ENCODE results near the gene KIF1A. TPM values are rescaled to one million over a fixed set of nuclear protein-coding genes. Genes with fewer than 3 reads are reported as not detected.
"Not testable (repeated sequence)": the region's sequence is repeated elsewhere in the genome, so short reads cannot be mapped to it uniquely, and the experiment has no call there.

The KIF1A gene
- polyA plus RNA-seq, 3 donors from 2014 or later: not detected

DNA sequence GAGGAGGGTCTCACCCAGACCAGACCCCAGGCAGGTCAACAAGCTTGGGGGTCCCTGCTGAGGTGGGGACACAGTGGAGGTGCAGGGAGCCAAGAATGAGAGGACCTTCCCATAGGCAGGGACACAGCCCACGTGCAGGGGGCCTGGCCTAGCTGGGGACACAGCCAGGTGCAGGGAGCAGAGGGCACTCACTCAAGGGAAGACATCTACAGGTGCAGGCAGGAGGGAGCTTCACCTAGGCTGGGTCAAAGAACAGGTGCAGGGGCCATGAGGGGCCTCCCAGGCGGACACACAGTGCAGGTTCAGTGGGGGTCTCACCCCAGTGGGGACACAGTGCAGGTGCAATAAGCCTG is 129.0 kb downstream of the KIF1A start:
- peaks cover 9 to 11% of the 10 kb centered on the region in 2 donors for H3K4me1 Mint-ChIP-seq
- H3K9me3 Mint-ChIP-seq; DNase-seq; H3K27ac Mint-ChIP-seq; H3K4me3 Mint-ChIP-seq; H3K36me3 Mint-ChIP-seq; H3K27me3 Mint-ChIP-seq (ENCODE audit: low read depth in 3 of 3): not testable (repeated sequence)

- H3K4me3 Mint-ChIP-seq; H3K27me3 Mint-ChIP-seq (ENCODE audit: low read depth in 3 of 3): not testable (repeated sequence)
Measured at GRCh38 chr2:240690421-240691074, 129.5 kb downstream of the KIF1A start.

GRCh38 chr2:240689975-240690374 is 130.0 kb downstream of the KIF1A start:
- Mint-ChIP-seq H3K36me3 (no peaks in the 10 kb centered on the region), H3K9me3 (no peaks in the 10 kb centered on the region), H3K4me3 (no peak overlapping the region), H3K27me3 (ENCODE audit: low read depth in 3 of 3) (peaks cover 0 to 2% (median 0%) of the 10 kb centered on the region in 3 donors), H3K4me1 (peaks cover 10 to 15% of the 10 kb centered on the region in 2 donors), H3K27ac (no peak overlapping the region)
- no peak for DNase-seq

More at GRCh38 chr2:240690421-240691074, 129.5 kb downstream of the KIF1A start:
- H3K4me1 Mint-ChIP-seq: peaks cover 10 to 15% of the 10 kb centered on the region in 2 donors
- H3K36me3 Mint-ChIP-seq, H3K9me3 Mint-ChIP-seq, H3K27ac Mint-ChIP-seq, DNase-seq: not testable (repeated sequence)

GRCh38 chr2:240688553-240688919 is 131.5 kb downstream of the KIF1A start:
- H3K9me3 Mint-ChIP-seq: no peaks in the 10 kb centered on the region
- no peak overlapping the region for H3K27ac Mint-ChIP-seq
- no peaks in the 10 kb centered on the region for H3K36me3 Mint-ChIP-seq
- no peak for DNase-seq
- peaks cover 15 to 18% of the 10 kb centered on the region in 2 donors for H3K4me1 Mint-ChIP-seq
- peaks cover 0 to 2% (median 0%) of the 10 kb centered on the region in 3 donors for H3K27me3 Mint-ChIP-seq (ENCODE audit: low read depth in 3 of 3)
- no peak overlapping the region for H3K4me3 Mint-ChIP-seq

DNA sequence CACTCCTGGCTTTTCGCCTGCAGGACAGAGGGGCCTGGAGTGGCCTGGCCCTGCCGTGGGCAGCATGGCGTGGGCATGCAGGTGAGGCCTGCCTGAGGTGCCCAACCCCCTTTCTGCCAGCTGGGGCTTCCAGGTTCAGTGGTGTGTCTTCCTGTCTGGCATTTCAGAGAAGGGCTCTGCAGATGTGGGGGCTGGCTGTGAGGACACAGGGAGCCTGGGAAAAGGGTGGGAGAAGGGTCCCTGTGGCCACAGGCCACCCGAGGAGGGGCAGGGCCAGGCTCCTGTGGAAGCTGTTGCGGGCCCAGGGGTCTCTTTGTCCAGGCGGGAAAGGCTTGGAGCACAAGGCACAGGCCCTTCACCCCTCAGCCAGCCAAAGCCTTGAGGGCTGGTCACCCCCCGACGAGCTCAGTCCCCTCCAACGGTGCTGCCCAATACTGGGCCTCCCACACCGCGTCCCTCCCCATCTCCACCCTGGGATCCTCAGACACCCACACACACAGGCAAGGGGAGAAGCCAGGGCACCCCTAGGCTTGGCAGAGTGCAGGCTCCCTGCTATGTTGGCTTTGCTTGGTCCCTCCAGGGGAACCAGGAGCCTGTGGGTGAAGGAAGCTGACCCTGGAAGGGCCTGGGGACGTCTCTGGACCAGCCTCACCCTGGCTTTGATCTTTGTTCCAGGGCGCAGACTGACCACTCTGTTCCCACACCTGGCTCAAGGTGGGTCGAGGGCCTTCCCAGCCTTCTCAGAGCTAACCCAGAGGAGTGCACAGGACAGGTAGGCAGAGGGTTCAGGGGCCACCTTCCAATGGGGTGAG is 132.1 kb downstream of the KIF1A start:
- no peaks in the 10 kb centered on the region for H3K36me3 Mint-ChIP-seq
- H3K27ac Mint-ChIP-seq: no peak overlapping the region
- peaks cover 15 to 21% of the 10 kb centered on the region in 2 donors for H3K4me1 Mint-ChIP-seq
- no peak for DNase-seq
- no peak overlapping the region for H3K4me3 Mint-ChIP-seq
- H3K27me3 Mint-ChIP-seq (ENCODE audit: low read depth in 3 of 3): peaks cover 0 to 2% (median 0%) of the 10 kb centered on the region in 3 donors
- no peaks in the 10 kb centered on the region for H3K9me3 Mint-ChIP-seq

- H3K27ac Mint-ChIP-seq: peak overlapping the region in 2 of 6 donors; percentile 54 to 68
- DNase-seq: no peak
- peak overlapping the region in 3 of 5 donors; percentile 41 to 69 (median 51) for H3K4me3 Mint-ChIP-seq
- H3K4me1 Mint-ChIP-seq: peaks cover 15 to 21% of the 10 kb centered on the region in 2 donors
- H3K27me3 Mint-ChIP-seq (ENCODE audit: low read depth in 3 of 3): peaks cover 0 to 2% (median 0%) of the 10 kb centered on the region in 3 donors
- H3K9me3 Mint-ChIP-seq: no peaks in the 10 kb centered on the region
- H3K36me3 Mint-ChIP-seq: no peaks in the 10 kb centered on the region
Measured at GRCh38 chr2:240687045-240687740, 132.8 kb downstream of the KIF1A start.

DNA sequence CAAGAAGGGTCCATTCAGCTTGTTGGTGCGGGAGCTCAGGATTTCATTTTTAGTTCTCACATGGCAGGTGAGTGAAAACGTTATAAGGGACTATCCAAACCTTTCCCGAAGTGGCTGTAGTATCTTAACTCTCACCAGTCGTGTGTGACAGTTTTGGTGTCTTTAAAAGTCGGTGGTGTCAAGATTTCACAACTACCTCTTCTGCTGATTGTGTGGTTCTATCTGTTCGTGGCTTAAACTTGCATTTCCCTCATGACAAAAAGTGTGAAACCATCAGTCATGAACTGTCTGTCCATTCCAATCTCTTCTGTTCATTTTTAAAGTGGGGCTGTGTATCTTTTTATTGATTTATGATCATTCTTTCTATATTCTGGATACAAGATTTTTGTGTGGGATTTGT is 133.6 kb downstream of the KIF1A start:
- peak overlapping the region in 4 of 5 donors; percentile 23 to 69 (median 46) for H3K4me3 Mint-ChIP-seq
- peak in 2 of 3 donors; percentile 49 to 50 for DNase-seq

DNA sequence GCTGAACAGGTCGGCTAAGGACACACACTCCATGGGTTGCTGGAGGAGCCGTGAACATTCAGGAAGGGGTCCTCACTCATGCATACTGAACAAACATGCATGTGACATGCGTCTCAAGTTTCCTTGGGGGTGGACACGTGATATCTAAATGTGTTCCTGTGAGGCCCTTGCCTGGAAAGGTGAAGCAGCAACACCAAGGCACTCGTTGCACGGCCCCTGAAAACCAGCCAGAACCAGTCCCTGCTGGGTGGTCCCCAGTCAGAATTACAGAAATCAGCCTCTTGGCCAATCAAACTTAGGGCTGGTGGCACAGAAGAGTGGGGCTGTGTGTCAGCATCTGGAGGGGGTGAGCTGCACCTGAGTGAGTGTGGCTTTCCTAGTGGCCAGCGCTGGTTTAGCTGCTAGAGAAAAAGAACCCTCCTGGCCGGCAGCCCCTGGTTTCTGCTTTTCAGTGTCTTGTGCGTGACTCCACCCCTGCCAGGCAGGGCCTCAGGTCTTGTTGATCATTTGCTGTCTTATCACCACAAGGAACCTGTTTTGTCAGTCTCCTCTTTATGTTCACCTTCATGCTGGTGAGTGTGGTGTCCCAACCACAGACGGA is 134.1 kb downstream of the KIF1A start:
- H3K27me3 Mint-ChIP-seq (ENCODE audit: low read depth in 3 of 3): peaks cover 0 to 2% (median 0%) of the 10 kb centered on the region in 3 donors
- DNase-seq: peak in 2 of 3 donors; percentile 27 to 32
- H3K27ac Mint-ChIP-seq: peak overlapping the region in 4 of 6 donors; percentile 18 to 68 (median 50)
- peak overlapping the region in 4 of 5 donors; percentile 23 to 69 (median 46) for H3K4me3 Mint-ChIP-seq
- no peaks in the 10 kb centered on the region for H3K36me3 Mint-ChIP-seq
- H3K4me1 Mint-ChIP-seq: peaks cover 15 to 21% of the 10 kb centered on the region in 2 donors
- no peaks in the 10 kb centered on the region for H3K9me3 Mint-ChIP-seq

More for the DNA sequence above, 133.6 kb downstream of the KIF1A start:
- no peaks in the 10 kb centered on the region for H3K36me3 Mint-ChIP-seq
- peak overlapping the region in 5 of 6 donors; percentile 8 to 68 (median 45) for H3K27ac Mint-ChIP-seq
- peaks cover 15 to 21% of the 10 kb centered on the region in 2 donors for H3K4me1 Mint-ChIP-seq
- peaks cover 0 to 2% (median 0%) of the 10 kb centered on the region in 3 donors for H3K27me3 Mint-ChIP-seq (ENCODE audit: low read depth in 3 of 3)
- no peaks in the 10 kb centered on the region for H3K9me3 Mint-ChIP-seq

- not testable (repeated sequence) for H3K27me3 Mint-ChIP-seq (ENCODE audit: low read depth in 3 of 3); H3K9me3 Mint-ChIP-seq; H3K36me3 Mint-ChIP-seq; DNase-seq
- H3K4me1 Mint-ChIP-seq: peaks cover 15 to 21% of the 10 kb centered on the region in 2 donors
- H3K4me3 Mint-ChIP-seq: peak overlapping the region in 3 of 5 donors; percentile 17 to 49 (median 27)
- H3K27ac Mint-ChIP-seq: peak overlapping the region in 1 of 6 donors; percentile 9
Measured at GRCh38 chr2:240683980-240684728, 135.9 kb downstream of the KIF1A start.

DNA sequence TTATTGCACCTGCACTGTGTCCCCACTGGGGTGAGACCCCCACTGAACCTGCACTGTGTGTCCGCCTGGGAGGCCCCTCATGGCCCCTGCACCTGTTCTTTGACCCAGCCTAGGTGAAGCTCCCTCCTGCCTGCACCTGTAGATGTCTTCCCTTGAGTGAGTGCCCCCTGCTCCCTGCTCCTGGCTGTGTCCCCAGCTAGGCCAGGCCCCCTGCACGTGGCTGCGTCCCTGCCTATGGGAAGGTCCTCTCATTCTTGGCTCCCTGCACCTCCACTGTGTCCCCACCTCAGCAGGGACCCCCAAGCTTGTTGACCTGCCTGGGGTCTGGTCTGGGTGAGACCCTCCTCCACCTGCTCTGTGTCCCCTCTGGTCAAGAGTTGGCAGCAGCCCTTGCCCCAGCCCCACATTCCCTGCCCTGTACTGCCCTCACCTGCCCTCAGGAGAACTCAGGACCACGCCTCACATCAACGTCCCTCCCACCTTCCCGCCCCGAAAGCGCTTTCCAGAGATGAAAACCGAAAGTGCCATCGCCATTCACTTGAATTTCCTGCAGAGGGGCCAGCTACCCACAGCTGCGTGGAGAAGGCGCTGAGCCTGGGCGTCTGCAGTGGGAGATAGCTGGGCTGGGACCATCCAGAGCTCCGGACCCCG is 136.6 kb downstream of the KIF1A start:
- H3K27me3 Mint-ChIP-seq (ENCODE audit: low read depth in 3 of 3); H3K9me3 Mint-ChIP-seq; DNase-seq; H3K36me3 Mint-ChIP-seq; H3K27ac Mint-ChIP-seq: not testable (repeated sequence)
- Mint-ChIP-seq H3K4me1 (peaks cover 15 to 21% of the 10 kb centered on the region in 2 donors), H3K4me3 (peak overlapping the region in 1 of 5 donors; percentile 49)

- not testable (repeated sequence) for DNase-seq; H3K27ac Mint-ChIP-seq; H3K9me3 Mint-ChIP-seq; H3K36me3 Mint-ChIP-seq; H3K27me3 Mint-ChIP-seq (ENCODE audit: low read depth in 3 of 3)
- Mint-ChIP-seq H3K4me3 (peak within 1 kb of the TSS in 1 of 5 donors; percentile 21), H3K4me1 (peaks cover 15 to 21% of the 10 kb centered on the region in 2 donors)
Measured at GRCh38 chr2:240682431-240683224, 137.4 kb downstream of the KIF1A start, which contains the start of gene AQP12B. AQP12B (minus strand) TSS chr2:240682885; CDS start chr2:240682837, 48 bp downstream.

DNA sequence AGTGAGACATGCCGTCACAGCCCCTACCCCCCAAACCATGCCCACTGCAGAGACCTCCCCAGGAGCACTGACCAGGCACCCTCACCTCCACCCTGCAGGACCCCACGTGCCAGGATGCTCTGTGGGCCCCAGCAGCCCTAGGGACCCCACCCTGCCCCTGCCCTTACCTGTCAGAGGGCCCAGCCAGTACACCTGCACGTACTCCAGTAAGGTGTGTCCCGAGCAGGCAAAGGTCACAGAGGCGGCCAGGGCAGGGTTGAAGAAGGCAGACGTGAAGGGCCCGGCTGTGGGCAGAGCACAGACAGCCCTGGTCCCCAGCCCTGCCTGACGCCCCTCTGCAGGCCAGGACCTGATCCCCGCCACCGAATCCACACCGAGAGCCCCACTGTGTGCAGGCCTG is 139.8 kb downstream of the KIF1A start:
- not testable (repeated sequence) for H3K9me3 Mint-ChIP-seq, H3K27ac Mint-ChIP-seq

More for the DNA sequence above, 139.8 kb downstream of the KIF1A start:
- H3K4me1 Mint-ChIP-seq: peaks cover 0 to 11% of the 10 kb centered on the region in 2 donors
- H3K36me3 Mint-ChIP-seq; H3K4me3 Mint-ChIP-seq; DNase-seq; H3K27me3 Mint-ChIP-seq (ENCODE audit: low read depth in 3 of 3): not testable (repeated sequence)

Data from immature natural killer cell (primary cell).